Raji (cell line): ENCODE data around the gene LGI4.

Experiments used
- POLR2A ChIP-seq: IDR thresholded peaks from 2 replicates; pipeline ENCODE4 v1.6.1; 2011; ENCODE audit warnings: low read depth, low read length, control low read depth; ENCODE audit not compliant: insufficient read depth

The LGI4 gene

DNA sequence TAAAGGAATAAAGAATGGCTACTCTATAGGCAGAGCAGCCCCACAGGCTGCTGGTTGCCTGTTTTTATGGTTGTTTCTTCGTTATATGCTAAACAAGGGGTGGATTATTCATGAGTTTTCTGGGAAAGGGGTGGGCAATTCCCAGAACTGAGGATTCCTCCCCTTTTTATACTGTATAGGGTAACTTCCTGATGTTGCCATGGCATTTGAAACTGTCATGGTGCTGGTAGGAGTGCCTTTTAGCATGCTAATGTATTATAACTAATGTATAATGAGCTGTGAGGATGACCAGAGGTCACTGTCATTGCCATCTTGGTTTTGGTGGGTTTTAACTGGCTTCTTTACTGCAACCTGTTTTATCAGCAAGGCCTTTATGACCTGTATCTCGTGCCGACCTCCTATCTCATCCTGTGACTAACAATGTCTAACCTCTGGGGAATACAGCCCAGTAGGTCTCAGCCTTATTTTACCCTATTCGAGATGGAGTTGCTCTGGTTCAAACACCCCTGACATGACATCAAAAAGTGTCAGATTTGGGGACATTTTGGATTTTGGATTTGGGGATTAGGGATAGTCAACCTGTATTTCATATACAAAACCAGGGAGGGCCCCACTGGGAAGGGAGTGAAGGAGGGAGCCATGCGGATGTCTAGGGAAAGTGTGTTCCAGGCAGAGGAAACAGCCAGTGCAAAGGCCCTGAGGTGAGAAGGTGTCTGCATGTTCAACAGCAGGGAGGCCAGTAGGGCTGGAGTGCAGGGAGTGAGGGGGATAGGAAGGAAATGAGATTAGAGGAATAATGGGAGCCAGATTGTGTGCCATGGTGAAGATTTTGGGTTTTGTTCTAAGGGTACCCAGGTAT lies 30.6 kb upstream of the LGI4 start:
- TF ChIP-seq POLR2A: no peak

DNA sequence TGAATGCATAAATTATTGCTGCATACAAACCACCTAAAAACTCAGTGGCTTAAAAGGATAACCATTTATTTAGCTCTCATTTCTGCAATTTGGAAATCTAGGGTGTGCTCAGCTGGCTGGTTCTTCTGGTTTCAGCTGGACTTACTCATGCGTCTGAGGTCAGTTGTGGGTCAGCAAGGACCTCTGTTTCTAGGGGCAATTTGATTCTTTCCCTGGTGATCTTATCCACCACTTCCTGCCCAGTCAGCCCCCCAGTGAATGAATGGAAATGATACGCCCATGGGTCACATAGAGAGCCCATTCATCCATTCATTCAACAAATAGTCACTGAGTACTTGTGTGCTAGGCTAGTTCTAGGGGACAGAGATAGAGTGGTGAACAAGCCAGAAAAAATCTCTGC lies 29.6 kb upstream of the LGI4 start:
- no peak for TF ChIP-seq POLR2A

DNA sequence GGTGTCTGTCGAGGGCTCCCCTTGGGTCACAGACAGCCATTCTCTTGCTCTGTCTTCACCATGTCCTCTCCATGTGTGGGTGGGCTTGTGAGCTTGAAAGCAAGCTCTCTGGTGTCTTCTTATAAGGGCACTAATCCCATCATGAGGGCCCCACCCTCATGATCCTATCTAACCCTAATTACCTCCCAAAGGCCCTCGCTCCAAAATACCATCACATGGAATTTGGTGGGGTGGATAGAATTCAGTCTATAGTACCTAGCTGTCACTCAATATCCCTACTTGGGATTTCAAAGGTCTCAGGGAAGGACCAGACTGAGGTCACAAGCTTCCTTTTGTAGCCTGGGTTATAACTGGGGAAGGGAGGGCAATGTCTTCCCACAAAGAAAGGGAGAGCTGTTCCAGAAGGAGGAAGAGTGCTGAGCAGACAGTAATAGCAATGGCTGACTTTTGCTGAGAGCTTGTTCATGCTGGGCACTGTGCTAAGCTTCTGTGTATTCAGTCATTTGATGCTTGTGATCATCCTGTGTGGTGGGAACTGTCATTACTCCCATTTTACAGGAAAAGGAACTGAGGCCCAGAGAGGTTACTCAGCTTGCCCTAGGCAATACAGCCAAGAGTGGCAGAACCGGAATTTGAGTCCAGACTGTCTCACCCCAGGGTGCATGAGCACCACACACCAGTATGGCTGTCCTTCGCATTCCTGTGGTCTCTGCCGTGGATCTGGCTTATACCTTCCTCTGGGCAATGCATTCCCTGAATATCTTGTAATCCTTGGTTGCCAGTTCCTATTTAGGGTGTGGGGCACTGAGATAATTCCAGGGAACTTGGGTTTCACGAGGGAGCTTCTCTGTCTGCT lies 27.8 kb upstream of the LGI4 start:
- no peak for TF ChIP-seq POLR2A

DNA sequence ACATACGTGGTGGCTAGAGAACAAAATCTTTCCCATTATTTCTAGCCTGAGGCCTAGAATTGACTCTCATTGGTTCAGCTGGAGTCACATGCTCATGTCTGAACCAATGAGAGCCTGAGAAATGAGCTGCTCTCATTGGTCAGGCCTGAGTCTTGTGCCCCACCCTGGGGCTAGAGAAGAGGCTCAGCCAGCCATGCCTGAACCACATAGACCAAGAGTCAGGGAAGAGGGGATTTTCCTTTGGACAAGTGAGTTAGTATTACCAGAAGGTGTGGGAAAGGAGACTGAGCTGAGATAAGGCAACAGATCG lies 26.5 kb upstream of the LGI4 start:
- TF ChIP-seq POLR2A: no peak

DNA sequence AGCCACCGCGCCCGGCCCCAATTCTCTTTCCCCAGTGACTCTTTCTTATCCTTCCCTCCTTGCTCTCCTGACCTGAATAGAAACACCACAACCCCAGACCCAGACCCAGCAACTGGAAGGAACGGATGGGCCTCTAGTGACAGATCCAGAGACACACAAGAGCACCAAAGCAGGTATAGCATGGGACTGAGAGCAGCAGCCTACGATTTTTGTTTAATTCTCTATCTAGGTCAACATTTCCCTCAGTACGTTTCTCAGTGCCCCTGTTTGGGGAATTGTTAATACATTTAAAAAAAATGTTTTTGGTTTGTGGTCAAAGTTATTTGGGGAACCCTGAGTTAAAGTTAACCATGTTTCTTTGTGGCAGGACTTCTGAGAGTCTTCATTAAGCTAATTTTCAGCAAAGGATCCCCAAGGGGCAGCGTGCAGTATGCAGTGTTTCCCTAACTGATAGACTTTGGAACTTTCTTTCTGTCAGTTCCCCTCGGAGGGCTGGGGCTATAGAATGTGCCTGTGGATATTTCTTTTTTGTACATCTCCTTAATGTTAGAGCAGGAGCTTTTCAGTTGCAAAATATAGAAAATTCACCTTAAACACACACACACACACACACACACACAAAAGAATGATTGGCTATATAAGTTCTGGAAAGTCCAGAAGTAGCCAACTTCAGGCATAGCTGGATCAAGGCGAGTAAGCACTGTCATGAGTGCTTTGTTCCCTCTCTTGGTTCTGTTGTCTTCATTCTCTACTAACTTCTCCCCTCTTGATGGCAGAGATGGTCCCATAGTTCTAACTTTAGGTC lies 26.0 kb upstream of the LGI4 start:
- TF ChIP-seq POLR2A: no peak

DNA sequence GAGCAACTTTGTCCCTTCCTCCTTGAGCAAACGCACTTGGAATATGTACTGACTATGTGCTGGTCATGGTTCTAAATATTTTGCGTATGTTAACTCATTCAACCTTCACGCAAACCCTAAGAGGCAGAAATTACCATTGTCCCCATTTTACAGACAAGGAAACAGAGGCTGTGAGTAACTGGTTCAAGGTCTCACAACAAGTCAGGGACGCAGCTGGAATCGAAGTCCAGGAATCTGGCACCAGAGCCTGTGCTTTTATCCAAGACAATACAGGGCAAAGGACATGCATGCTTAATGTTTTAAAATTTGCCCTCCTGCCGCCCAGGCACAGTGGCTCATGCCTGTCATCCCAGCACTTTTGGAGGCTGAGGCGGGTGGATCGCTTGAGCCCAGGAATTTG lies 24.7 kb upstream of the LGI4 start:
- no peak for TF ChIP-seq POLR2A

DNA sequence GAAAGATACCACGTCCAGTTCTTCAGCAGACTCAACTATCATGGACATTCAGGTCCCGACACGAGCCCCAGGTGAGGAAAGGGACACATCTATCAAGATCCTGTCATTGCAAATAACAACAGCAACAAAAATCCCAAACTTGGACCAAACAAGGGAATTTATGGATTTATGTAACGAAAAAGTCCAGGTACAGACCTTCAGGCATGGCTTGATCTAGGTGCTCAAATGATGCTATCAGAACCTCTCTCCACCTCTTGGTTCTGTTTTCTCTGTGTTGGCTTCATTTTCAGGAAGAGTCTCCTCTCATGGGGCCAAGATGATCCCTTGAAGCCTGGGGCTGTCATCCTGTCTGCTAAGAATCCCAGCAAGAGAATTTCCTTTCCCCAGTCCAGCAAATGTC lies 22.6 kb upstream of the LGI4 start:
- TF ChIP-seq POLR2A: no peak

DNA sequence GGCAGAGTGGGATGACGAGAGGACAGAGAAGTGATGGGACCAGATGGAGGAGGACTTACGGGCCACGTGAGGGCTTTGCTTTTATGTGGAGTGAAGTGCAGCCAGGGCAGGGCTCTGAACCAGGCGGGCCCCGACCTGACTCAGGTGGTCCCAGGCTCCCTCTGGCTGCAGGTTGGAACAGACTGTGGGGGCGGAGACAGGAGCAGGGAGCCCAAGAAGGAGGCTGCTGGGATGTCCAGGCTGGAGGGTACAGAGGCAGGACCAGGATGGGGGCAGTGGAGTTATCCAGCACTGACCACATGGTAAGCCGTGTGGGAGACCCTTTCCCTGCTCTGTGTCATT lies 21.8 kb upstream of the LGI4 start:
- no peak for TF ChIP-seq POLR2A

DNA sequence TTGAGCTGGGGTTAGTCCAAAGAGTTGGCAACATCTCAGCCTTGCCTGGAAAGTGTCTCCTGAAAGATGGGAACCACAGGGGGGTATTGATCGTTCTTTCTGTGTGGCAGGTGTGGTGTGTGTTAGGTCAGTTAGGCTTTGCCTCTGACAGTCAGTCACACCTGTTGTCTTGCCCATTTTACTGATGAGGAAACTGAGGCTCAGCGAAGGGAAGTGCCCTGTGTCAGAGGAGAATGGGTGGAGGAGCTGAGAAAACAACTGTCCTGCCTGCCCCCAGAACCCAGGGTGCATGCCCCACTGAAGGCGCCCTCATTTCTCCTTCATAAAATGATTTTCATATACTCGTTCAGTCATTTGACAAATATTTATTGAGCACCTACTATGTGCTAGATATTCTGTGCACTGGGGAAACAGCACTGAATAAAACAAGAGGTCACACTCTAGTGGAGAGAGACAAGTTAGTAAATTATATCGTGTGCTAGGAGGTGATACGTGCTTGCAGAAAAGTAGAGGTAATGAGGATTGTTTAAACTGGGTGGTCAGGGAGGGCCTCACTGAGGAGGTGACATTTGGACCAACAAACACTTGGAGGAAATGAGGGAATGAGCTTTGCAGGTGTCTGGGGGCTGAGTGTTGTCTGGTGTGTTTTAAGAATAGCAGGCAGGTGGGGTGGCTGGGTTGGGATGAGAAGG lies 21.3 kb upstream of the LGI4 start:
- TF ChIP-seq POLR2A: no peak

DNA sequence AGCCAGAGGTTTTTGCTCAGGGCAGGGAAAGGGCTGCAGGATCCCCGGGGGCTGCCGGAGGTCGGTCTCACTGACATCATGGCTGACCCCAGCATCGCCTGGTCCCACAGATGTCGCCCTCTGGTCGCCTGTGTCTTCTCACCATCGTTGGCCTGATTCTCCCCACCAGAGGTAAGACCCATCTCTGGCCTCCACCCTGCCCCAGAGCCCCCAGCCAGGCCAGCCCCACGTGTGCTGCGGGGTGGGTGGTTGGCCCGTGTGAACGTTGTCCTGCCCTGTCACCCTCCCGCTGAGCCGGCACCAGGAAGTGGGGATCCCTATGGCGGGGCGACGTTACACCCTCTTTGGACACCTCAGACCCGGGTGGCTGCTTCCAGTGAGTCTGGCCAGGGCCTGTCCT lies 20.6 kb upstream of the LGI4 start:
- TF ChIP-seq POLR2A: no peak

DNA sequence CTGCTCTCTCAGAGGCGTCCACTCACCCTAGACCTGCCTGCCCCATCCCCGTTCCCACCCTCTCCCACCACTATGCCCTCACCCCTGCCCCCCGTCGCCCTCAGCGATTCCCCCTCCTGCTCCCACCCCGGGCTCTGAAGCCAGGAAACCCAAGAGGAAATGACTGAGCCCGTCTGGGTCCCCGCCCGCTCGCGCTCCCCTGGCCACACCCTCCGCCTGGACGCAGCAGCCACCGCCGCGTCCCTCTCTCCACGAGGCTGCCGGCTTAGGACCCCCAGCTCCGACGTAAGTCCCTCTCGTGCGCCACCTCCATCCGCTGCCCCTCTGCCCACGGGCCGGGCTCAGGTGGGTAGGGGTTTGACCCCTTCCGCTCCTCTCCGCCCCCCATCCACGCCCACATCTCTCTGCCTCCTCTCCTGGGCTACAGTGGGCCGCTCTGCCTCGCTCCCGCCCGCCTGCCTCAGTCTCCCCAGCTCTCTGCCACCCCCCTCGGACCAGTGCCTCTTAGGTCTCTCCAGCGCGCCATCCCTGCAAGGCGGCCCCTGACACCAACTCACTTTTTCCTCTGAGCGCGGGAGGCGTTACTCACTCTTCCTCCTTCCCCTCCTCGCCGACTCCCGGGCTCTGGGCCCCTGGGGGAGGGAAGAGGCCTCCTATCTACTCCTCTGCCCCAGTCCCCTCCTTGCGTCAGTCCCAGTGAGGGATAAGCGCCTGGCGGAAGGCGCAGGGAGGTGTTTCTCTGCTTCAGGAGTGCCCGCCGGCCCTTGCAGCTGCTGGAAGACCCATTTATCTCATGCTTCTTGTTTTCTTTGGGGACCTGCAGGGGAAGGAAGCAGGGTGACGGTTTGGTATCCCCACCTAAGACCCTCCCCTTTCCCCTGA lies 19.9 kb upstream of the LGI4 start, which contains the start of gene FXYD5:
TSS of gene FXYD5 (plus strand) at position 211 of the 882 bp plus-strand sequence. CDS start 816 bp downstream, outside the sequence.
- TF ChIP-seq POLR2A: peak; percentile 83

DNA sequence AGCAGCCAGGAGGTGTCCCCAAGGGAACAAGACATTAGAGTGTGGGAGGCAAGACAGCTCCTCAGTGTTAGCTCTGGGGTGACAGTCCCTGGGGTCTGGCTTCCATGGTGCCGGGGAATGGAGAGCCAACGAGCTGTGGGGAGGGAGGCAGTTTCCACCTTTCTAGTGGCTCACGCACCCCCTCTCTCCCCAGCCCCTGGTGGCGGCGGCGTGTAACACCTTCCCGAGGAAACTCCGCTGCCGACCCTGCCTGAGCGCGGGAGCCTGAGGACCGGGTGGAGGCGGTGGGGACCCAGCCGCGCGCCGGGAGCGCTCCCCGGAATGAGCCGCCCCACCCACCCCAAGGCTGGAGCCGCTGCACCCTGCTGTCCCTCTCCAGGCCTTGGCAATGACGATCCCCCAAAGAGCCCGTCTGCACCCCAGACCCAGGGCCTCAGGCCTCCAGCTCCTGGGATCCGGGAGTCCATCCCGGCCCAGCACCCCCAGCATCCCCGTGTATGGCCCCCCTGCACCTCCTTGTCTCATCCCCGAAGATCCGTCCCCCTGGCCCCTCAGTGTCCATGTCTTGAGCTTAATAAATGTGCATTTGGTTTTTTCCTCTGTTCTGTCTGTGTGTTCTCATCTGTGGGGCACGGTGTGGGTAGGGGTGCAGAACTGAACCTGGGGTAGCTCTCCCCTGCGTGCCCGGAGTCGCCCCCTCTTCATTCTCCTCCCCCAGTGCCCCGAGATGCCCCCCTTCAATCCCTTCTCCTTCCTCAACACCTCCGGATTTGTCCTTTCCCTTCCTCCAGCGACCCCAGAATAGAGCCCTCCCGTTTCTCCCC lies 19.1 kb upstream of the LGI4 start:
- no peak for TF ChIP-seq POLR2A
